Glutamatergic neuron (in vitro differentiated cells): ENCODE measurements around the gene ITGB6. TPM values are rescaled to one million over a fixed set of nuclear protein-coding genes. Genes with fewer than 3 reads are reported as not detected.
A peak's percentile ranks its signal among the peaks of the same experiment; 100 is the strongest.

ENCODE experiments used
- DNase-seq: peaks from one replicate; pipeline ENCODE4 v3.0.0; 2022
- H3K27ac Mint-ChIP-seq: one replicate; pipeline ENCODE4 v1.8.0; 2020; ENCODE audit warnings: mild to moderate bottlenecking, mixed read lengths, inconsistent platforms; ENCODE audit not compliant: unreplicated experiment
- H3K27me3 Mint-ChIP-seq: one replicate; pipeline ENCODE4 v1.8.0; 2020; ENCODE audit warnings: mild to moderate bottlenecking, moderate library complexity, mixed read lengths, inconsistent platforms; ENCODE audit not compliant: unreplicated experiment
- H3K36me3 Mint-ChIP-seq: one replicate; pipeline ENCODE4 v1.8.0; 2020; ENCODE audit warnings: mild to moderate bottlenecking, mixed read lengths, inconsistent platforms; ENCODE audit not compliant: unreplicated experiment
- H3K4me1 Mint-ChIP-seq: one replicate; pipeline ENCODE4 v1.8.0; 2020; ENCODE audit warnings: mild to moderate bottlenecking, low read depth, mixed read lengths, inconsistent platforms; ENCODE audit not compliant: unreplicated experiment
- H3K4me3 Mint-ChIP-seq: one replicate; pipeline ENCODE4 v1.8.0; 2020; ENCODE audit warnings: mild to moderate bottlenecking, mixed read lengths, inconsistent platforms; ENCODE audit not compliant: unreplicated experiment
- H3K9me3 Mint-ChIP-seq: one replicate; pipeline ENCODE4 v1.8.0; 2020; ENCODE audit warnings: mild to moderate bottlenecking, moderate library complexity, mixed read lengths, inconsistent platforms; ENCODE audit not compliant: unreplicated experiment
- total RNA-seq: library from RNA; stranded (reverse); fragmentation: NEBNext Ultra II Directional; extraction: Animal tissue kit (Norgen Biotek cat#: 25700); gene quantifications from one replicate; pipeline ENCODE4 v1.2.1, GENCODE V29; 2021; ENCODE audit not compliant: unreplicated experiment
- TF ChIP-seq, protein P1 (sequence below): fragments of 200-600 bp; sonication (generic); IDR thresholded peaks from one replicate; pipeline ENCODE4 v1.5.0; 2021; ENCODE audit not compliant: partially characterized antibody, unreplicated experiment

Gene ITGB6
- total RNA-seq, 1 donor from 2014 or later, result not detected

DNA sequence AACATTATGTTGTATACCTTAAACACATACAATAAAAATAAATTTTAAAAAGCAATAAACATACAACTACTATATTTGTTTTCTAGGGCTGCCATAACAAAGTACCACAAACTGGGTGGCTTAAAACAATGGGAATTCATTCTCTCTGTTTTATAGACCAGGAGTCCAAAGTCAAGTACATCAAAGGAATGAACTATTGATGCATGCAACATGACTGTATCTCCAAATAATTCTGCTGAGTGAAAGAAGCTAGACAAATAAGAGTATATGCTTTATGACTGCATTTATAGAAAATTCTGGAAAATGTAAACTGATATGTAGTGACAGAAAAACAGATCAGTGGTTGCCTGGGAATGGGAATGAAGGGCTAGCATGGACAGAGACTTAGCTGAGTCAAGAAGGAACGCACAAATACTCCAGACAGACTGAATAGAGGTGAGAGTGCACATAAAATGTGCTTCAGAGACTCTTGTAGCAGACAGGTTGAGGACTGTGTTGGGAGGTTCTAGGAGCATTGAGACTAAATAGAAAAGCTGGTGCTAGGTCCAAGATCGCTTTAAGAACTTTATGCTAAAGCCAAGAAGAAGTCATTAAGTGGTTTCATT is 126.7 kb downstream of the ITGB6 start:
- no peaks in the 10 kb centered on the region for H3K4me1 Mint-ChIP-seq
- no peaks in the 10 kb centered on the region for H3K36me3 Mint-ChIP-seq
- H3K27ac Mint-ChIP-seq, result no peak overlapping the region
- no peak for DNase-seq
- TF ChIP-seq, protein P1, sequence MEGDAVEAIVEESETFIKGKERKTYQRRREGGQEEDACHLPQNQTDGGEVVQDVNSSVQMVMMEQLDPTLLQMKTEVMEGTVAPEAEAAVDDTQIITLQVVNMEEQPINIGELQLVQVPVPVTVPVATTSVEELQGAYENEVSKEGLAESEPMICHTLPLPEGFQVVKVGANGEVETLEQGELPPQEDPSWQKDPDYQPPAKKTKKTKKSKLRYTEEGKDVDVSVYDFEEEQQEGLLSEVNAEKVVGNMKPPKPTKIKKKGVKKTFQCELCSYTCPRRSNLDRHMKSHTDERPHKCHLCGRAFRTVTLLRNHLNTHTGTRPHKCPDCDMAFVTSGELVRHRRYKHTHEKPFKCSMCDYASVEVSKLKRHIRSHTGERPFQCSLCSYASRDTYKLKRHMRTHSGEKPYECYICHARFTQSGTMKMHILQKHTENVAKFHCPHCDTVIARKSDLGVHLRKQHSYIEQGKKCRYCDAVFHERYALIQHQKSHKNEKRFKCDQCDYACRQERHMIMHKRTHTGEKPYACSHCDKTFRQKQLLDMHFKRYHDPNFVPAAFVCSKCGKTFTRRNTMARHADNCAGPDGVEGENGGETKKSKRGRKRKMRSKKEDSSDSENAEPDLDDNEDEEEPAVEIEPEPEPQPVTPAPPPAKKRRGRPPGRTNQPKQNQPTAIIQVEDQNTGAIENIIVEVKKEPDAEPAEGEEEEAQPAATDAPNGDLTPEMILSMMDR, result no peak
- no peak overlapping the region for H3K4me3 Mint-ChIP-seq
- peaks cover 2% of the 10 kb centered on the region for H3K27me3 Mint-ChIP-seq
- peaks cover 4% of the 10 kb centered on the region for H3K9me3 Mint-ChIP-seq

DNA sequence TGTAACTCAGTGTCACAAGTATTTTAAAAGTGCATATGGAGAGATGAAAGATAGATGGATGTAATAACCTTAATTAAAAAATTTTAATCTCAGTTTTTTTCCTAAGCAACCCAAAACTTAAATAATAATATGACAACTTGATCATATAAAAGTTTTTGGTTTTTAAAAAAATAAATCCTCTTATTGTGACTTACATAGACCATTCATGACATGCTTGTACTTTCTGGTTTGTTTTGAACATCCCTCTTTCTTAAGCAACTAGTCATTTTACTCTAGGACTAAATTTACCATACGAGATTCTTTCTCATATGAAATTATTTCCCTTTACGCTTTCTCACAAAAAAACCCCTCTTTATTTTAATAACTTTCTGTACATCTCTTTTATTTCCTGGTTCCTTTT is 131.2 kb downstream of the ITGB6 start:
- Mint-ChIP-seq H3K27ac (no peak overlapping the region), H3K4me3 (no peak overlapping the region), H3K27me3 (peaks cover 2% of the 10 kb centered on the region), H3K9me3 (peaks cover 8% of the 10 kb centered on the region), H3K4me1 (no peaks in the 10 kb centered on the region), H3K36me3 (peaks cover 4% of the 10 kb centered on the region)
- no peak for DNase-seq
- TF ChIP-seq, protein P1, result no peak

DNA sequence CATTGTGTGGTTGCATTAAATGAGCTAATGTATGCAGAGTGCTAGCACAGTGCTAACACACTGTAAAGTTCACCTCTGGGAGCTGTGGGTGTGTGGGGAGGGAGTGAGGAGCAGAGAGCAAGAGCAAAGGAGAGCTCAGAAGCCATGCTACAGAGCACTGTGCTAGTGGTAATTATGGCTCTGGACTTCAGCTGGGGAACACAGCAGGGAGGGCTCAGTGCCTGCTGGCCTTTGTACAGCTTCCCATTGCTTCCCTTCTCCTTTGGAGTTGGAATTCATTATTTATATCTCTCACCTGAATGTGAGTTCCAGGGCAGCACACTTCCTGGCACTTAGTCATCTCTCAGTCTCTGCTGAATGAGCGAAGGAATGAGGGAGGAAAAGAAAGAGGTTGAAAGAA is 135.2 kb downstream of the ITGB6 start:
- Mint-ChIP-seq H3K4me3 (no peak overlapping the region), H3K27ac (no peak overlapping the region), H3K4me1 (no peaks in the 10 kb centered on the region), H3K27me3 (peaks cover 6% of the 10 kb centered on the region), H3K36me3 (peaks cover 4% of the 10 kb centered on the region), H3K9me3 (peaks cover 13% of the 10 kb centered on the region)
- no peak for DNase-seq
- TF ChIP-seq, protein P1, result no peak

DNA sequence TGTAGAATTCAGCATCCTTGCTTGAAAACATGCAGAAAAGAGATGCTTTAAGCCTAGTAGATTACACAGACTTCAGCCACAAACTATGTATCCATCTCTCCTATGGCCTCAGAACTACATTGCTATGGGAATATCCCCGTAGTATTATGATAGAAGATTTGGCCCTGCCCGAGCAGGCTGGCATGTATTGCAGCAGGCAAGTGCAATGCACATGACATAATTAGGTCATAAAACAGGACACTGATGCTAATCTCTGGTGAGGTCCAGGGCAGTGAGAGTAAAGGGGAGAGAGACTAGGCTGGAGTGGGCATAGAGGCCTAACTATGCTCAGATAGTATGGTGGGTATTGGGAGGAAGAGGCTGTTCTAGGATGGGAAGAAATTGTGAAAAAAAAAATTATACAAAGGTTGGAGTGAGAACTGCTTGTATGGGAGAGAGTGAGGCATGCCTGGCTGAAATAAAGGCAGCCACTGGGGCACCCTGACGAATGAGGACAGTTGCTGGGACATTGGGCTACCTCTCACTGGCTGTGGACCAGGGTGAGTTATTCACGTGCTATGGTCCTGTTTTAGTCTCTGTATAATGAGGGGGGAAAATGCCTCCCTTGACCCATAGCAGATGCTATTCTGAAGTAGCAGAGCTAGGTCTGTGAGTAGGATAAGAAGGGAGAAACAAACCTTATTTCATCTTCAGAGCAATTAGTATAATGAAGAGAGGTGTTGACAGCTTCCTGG is 136.0 kb downstream of the ITGB6 start:
- DNase-seq, result no peak
- TF ChIP-seq, protein P1, result no peak
- Mint-ChIP-seq H3K27me3 (peaks cover 6% of the 10 kb centered on the region), H3K9me3 (peaks cover 13% of the 10 kb centered on the region), H3K4me3 (no peak overlapping the region), H3K36me3 (peaks cover 9% of the 10 kb centered on the region), H3K27ac (no peak overlapping the region), H3K4me1 (no peaks in the 10 kb centered on the region)

DNA sequence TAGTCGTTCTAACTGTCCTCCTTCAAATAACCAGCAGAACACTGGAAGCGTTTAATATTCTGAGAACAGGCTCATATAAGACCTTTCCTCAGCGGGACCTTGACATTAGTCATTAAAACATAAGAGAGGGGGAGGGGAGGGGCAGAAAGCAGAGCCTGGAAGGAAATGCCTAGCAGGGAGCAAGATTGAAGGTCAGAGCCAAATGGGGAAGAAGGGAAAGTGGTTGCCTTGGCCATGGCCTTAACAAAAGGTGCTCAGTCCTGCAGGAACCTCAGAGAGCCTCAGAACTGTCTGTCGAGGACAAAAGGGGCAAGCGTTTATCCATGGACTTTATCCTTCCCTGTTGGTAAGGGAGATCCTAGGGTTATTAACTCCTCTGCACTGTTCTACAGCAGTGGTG is 136.8 kb downstream of the ITGB6 start:
- Mint-ChIP-seq H3K27ac (no peak overlapping the region), H3K36me3 (peaks cover 9% of the 10 kb centered on the region)

More for the DNA sequence above, 136.8 kb downstream of the ITGB6 start:
- Mint-ChIP-seq H3K4me3 (peak overlapping the region; percentile 86), H3K9me3 (peaks cover 9% of the 10 kb centered on the region), H3K27me3 (peaks cover 6% of the 10 kb centered on the region), H3K4me1 (no peaks in the 10 kb centered on the region)
- TF ChIP-seq, protein P1, result no peak
- DNase-seq, result no peak
